Body of pancreas (tissue), 4 donors: ENCODE measurements around the gene C7orf57.

ENCODE experiments used
- CTCF ChIP-seq, 7 experiments: fragments of 450-650 bp in 4 of 7; fragments of 200-600 bp in 3 of 7; sonication (generic) in 3 of 7; IDR thresholded peaks; one replicate each; pipeline ENCODE4 v1.5.1; 2016 to 2019; ENCODE audit warnings: antibody characterized with exemption in 7 of 7
- POLR2A ChIP-seq, 3 donors: fragments of 450-650 bp; IDR thresholded peaks; one replicate each; pipeline ENCODE4 v1.6.1; 2016; ENCODE audit warnings: antibody characterized with exemption in 3 of 3, mild to moderate bottlenecking in 2 of 3

DNA sequence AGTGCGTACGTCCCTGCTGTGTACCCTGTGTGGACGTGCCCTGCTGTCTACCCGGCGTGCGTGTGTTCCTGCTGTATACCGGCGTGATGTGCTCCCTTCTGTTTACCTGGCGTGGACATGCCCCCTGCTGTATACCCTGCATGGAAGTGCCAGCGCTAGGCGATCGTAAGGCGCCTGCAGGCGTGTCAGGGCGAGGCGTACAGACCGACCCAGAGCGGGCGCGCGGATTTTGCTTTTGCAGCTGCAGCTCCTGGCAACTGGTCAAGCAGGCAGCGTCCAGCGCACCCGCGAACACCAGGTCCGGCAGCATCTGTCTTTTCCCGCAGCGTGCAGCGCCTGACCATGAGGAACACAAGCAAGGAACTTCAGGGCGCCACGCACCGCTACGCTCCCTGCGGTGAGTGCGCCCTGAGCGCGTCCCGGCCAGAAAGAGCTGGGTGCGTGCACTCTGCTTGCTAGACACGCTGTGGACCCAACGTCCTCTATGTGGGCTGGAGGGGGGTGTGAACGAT is 680 bp downstream of the C7orf57 start:
- TF ChIP-seq CTCF (IDR thresholded peaks at IDR 0.05) (no peak), POLR2A (IDR thresholded peaks at IDR 0.05) (no peak)
